Activated CD4-positive, alpha-beta memory T cell treated with anti-CD3 and anti-CD28 coated beads, Interleukin-2, amount 10 ng/mL, durations not matched to agents 7 days and 5 days (primary cell): ENCODE data around the gene MDM2. TPM values are rescaled to one million over a fixed set of nuclear protein-coding genes. Genes with fewer than 3 reads are reported as not detected.
"Not testable (repeated sequence)": the region's sequence is repeated elsewhere in the genome, so short reads cannot be mapped to it uniquely, and the experiment has no call there.

Source experiments
- CTCF ChIA-PET: fragments of 350-600 bp; sonication (Branson Sonifier 250); formaldehyde crosslinking; loops from one replicate; lab custom pipeline; 2021; ENCODE audit warnings: antibody characterized with exemption, inconsistent platforms; lab: Charles Lee
- POLR2A ChIA-PET: fragments of 350-600 bp; sonication (Branson Sonifier 250); formaldehyde crosslinking; loops from one replicate; lab custom pipeline; 2021; ENCODE audit warnings: antibody characterized with exemption; lab: Charles Lee
- DNase-seq: peaks from one replicate; pipeline ENCODE4 v3.0.0-alpha.2; 2020
- H3K27ac Mint-ChIP-seq: one replicate; pipeline ENCODE4 v1.8.0; 2021; ENCODE audit warnings: mild to moderate bottlenecking, mixed read lengths
- H3K27me3 Mint-ChIP-seq: one replicate; pipeline ENCODE4 v1.8.0; 2021; ENCODE audit warnings: mixed read lengths
- H3K36me3 Mint-ChIP-seq: one replicate; pipeline ENCODE4 v1.8.0; 2021; ENCODE audit warnings: low read depth, mixed read lengths
- H3K4me1 Mint-ChIP-seq: one replicate; pipeline ENCODE4 v1.8.0; 2021; ENCODE audit warnings: mixed read lengths
- H3K4me3 Mint-ChIP-seq: one replicate; pipeline ENCODE4 v1.8.0; 2021; ENCODE audit warnings: mild to moderate bottlenecking, mixed read lengths
- H3K9me3 Mint-ChIP-seq: one replicate; pipeline ENCODE4 v1.8.0; 2021; ENCODE audit warnings: mixed read lengths
- total RNA-seq, 2 experiments: library from RNA; stranded (reverse); gene quantifications; one replicate each; pipeline ENCODE4 v1.2.3, GENCODE V29; 2021

Gene MDM2
- total RNA-seq, 2 experiments from 2014 or later = 194 to 201 TPM

DNA sequence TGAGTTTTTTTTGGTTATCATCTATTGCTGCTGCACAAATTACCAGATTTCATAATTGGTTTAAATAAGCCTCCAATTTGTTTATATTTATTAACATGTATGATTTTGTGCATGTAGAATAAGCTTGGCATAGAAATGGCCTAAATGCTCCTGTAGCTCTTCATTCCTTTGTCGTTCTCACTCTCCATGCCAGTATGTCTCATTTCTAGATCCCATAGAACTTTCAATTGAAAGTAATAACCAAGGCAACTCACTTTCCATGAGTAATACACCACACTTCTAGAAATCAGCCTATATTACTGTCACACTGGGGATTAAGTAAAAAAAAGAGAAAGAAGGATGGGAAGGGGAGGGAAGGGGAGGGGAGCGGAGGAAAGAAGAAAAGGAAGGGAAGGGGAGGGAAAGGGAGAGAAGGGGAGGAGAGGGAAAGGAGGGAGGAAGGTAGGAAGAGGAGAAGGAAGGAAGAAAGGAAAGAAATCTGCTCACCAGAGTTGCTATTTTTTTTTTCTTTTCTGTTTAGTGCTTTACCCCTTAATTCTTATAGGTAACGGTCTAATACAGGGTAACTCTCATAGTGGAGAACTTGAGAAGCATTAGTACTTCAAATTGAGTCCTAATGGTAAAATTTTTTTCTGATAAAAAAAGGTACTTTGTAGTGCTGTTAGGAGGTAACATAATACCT is 45.6 kb downstream of the MDM2 start:
- H3K27ac Mint-ChIP-seq = no peak overlapping the region
- POLR2A ChIA-PET = interaction anchor here (0.9 kb wide), 1 partner anchor 9 kb away, joined by 6 read pairs; no protein-coding TSS in a partner anchor
- no peak for DNase-seq

DNA sequence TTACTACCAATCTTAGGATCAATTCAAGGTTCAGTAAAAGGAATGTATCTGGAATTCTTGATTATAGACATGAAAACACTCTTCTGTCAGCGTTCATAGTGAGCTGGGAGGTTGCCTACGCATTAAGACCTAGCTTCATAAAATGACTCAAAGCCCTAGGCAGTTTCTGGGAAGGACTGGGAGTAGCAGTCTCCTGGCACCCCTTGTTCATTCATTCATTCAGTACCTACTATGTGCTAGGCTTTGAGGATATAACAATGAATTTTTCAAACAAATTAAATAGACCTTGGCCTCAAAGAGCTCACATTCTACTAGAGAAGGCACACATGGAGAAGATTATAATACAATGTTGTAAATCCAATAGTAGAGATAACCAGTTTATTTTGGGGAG is 46.1 kb downstream of the MDM2 start:
- H3K27ac Mint-ChIP-seq = no peak overlapping the region
- CTCF ChIA-PET = interaction anchor here (1.0 kb wide), 1 partner anchor 24 kb away, joined by 3 read pairs; no protein-coding TSS in a partner anchor
- H3K4me1 Mint-ChIP-seq = no peaks in the 10 kb centered on the region
- no peak overlapping the region for H3K4me3 Mint-ChIP-seq
- POLR2A ChIA-PET = interaction anchor here (0.9 kb wide), 1 partner anchor 10 kb away, joined by 6 read pairs; no protein-coding TSS in a partner anchor
- no peak for DNase-seq
- H3K27me3 Mint-ChIP-seq = peaks cover 2% of the 10 kb centered on the region
- no peaks in the 10 kb centered on the region for H3K36me3 Mint-ChIP-seq
- no peaks in the 10 kb centered on the region for H3K9me3 Mint-ChIP-seq

More for the DNA sequence above, 45.6 kb downstream of the MDM2 start:
- Mint-ChIP-seq H3K9me3 (no peaks in the 10 kb centered on the region), H3K27me3 (peaks cover 2% of the 10 kb centered on the region), H3K4me3 (no peak overlapping the region), H3K36me3 (no peaks in the 10 kb centered on the region), H3K4me1 (no peaks in the 10 kb centered on the region)
- CTCF ChIA-PET = interaction anchor here (0.8 to 1.0 kb wide), 2 partner anchors 23 to 695 kb away, joined by 3 read pairs; no protein-coding TSS in a partner anchor

- no peaks in the 10 kb centered on the region for H3K4me1 Mint-ChIP-seq
- no peak for DNase-seq
These were observed 46.6 kb downstream of the MDM2 start for GRCh38 chr12:68854554-68854953.

GRCh38 chr12:68855111-68855510 is 47.1 kb downstream of the MDM2 start:
- no peaks in the 10 kb centered on the region for H3K36me3 Mint-ChIP-seq
- H3K4me1 Mint-ChIP-seq = no peaks in the 10 kb centered on the region
- DNase-seq = no peak
- no peak overlapping the region for H3K27ac Mint-ChIP-seq
- no peak overlapping the region for H3K4me3 Mint-ChIP-seq
- H3K9me3 Mint-ChIP-seq = no peaks in the 10 kb centered on the region
- H3K27me3 Mint-ChIP-seq = peaks cover 2% of the 10 kb centered on the region
- CTCF ChIA-PET = no interaction called here
- POLR2A ChIA-PET = no interaction called here

More at GRCh38 chr12:68854554-68854953, 46.6 kb downstream of the MDM2 start:
- ChIA-PET POLR2A (interaction anchor here (0.9 kb wide), 1 partner anchor 10 kb away, joined by 6 read pairs; no protein-coding TSS in a partner anchor), CTCF (interaction anchor here (1.0 kb wide), 1 partner anchor 24 kb away, joined by 3 read pairs; no protein-coding TSS in a partner anchor)
- Mint-ChIP-seq H3K36me3 (no peaks in the 10 kb centered on the region), H3K9me3 (no peaks in the 10 kb centered on the region), H3K27me3 (peaks cover 2% of the 10 kb centered on the region), H3K4me3 (no peak overlapping the region), H3K27ac (no peak overlapping the region)

DNA sequence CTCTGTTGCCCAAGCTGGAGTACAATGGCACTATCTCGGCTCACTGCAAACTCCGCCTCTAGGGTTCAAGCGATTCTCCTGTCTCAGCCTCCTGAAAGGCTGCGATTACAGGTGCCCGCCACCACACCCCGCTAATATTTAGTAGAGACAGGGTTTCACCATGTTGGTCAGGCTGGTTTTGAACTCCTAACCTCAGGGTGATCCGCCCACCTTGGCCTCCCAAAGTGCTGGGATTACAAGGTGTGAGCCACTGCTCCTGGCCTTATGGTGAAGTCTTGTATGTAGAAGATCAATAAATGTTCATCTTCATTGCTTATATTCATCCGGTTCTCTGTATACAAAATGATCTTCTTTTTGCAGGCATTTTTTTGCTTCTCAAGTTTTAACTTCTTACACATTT is 47.8 kb downstream of the MDM2 start:
- no peak for DNase-seq
- Mint-ChIP-seq H3K9me3 (no peaks in the 10 kb centered on the region), H3K4me3 (no peak overlapping the region), H3K27ac (no peak overlapping the region), H3K27me3 (peaks cover 2% of the 10 kb centered on the region), H3K36me3 (no peaks in the 10 kb centered on the region), H3K4me1 (no peaks in the 10 kb centered on the region)
- POLR2A ChIA-PET = no interaction called here
- CTCF ChIA-PET = no interaction called here

DNA sequence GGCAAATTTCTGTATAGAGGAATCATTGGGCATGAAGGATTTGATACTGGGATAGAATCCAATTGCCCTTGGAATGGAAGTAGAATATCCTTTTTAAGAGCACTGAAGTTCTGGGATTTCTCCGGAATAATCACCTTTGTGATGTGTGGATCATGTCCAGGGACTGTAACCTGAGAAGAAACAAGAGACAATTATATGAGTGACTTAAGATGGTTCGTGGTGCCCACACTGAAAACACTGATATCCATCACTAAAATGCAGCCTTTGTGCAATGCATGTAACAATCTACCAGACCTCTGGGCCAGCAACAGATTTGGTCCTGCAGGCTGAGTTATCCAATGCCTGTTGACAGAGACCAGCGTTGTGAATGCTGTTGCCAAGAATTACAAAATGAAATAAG is 48.5 kb downstream of the MDM2 start:
- Mint-ChIP-seq H3K36me3 (no peaks in the 10 kb centered on the region), H3K4me1 (no peaks in the 10 kb centered on the region), H3K27me3 (peaks cover 2% of the 10 kb centered on the region), H3K4me3 (no peak overlapping the region), H3K27ac (no peak overlapping the region), H3K9me3 (no peaks in the 10 kb centered on the region)
- POLR2A ChIA-PET = no interaction called here
- CTCF ChIA-PET = no interaction called here
- no peak for DNase-seq

GRCh38 chr12:68861890-68862289 is 53.9 kb downstream of the MDM2 start:
- no peaks in the 10 kb centered on the region for H3K9me3 Mint-ChIP-seq

DNA sequence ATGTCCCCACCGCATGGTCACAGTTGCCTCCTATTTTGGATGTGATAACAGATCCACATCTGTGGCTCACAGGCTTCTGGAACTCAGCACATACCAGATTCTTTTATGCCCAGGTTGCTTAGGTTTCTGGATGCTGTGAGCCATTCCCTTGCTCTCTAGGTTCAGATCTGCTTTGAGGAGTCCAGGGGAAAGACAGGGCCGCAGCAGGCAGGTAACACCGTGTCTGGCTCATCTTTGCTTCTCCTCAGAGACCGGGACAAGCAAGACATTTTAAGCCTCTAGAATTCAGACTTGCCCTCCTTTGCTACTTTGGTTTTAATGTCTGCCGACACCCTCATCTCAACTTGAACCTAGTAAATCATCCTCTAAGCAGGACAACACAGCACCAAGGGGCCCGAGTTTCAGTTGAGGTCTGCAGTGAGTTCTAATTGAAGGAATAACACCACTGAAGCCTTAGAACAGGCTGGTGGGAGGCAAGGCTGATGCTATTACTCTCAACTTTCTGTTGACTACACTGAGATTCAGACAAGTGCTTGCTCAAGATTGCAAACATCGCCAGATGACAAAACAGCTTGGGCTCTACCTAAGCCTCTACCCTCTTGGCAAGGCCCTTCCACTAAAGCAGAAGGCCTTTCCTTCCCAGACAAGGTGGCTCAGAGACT is 55.3 kb downstream of the MDM2 start:
- no peak overlapping the region for H3K27ac Mint-ChIP-seq
- no peak for DNase-seq
- CTCF ChIA-PET = interaction anchor here (1.1 kb wide), 1 partner anchor 211 kb away, joined by 3 read pairs; no protein-coding TSS in a partner anchor
- no peaks in the 10 kb centered on the region for H3K4me1 Mint-ChIP-seq
- H3K27me3 Mint-ChIP-seq = no peaks in the 10 kb centered on the region
- no peaks in the 10 kb centered on the region for H3K36me3 Mint-ChIP-seq
- H3K9me3 Mint-ChIP-seq = no peaks in the 10 kb centered on the region
- H3K4me3 Mint-ChIP-seq = no peak overlapping the region
- POLR2A ChIA-PET = no interaction called here

More at GRCh38 chr12:68861890-68862289, 53.9 kb downstream of the MDM2 start:
- Mint-ChIP-seq H3K27ac (no peak overlapping the region), H3K4me3 (no peak overlapping the region), H3K4me1 (no peaks in the 10 kb centered on the region), H3K27me3 (no peaks in the 10 kb centered on the region), H3K36me3 (no peaks in the 10 kb centered on the region)
- DNase-seq = no peak
- POLR2A ChIA-PET = no interaction called here
- CTCF ChIA-PET = no interaction called here

DNA sequence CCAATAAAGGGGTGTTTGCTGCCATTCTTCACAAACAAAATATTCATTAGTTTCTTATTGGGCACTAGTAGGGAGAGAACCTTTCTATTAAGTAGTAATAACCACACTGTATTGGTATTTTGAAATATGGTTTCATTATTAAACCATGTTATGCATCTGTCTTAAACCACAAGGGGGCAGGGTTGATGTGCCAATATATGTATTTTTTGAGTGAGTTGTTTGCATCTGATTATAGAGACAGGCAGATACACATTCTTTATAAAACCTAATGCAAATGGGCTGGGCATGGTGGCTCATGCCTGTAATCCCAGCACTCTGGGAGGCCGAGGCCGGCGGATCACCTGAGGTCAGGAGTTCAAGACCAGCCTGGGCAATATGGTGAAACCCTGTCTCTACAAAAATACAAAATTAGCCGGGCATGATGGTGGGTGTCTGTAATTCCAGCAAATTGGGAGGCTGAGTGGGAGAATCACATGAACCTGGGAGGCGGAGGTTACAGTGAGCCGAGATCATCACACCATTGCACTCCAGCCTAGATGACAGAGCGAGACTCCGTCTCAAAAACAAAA is 56.0 kb downstream of the MDM2 start:
- POLR2A ChIA-PET, H3K4me1 Mint-ChIP-seq, H3K9me3 Mint-ChIP-seq, H3K36me3 Mint-ChIP-seq, H3K27me3 Mint-ChIP-seq, DNase-seq, CTCF ChIA-PET, H3K4me3 Mint-ChIP-seq, H3K27ac Mint-ChIP-seq: not testable (repeated sequence)

- DNase-seq = no peak
- POLR2A ChIA-PET = no interaction called here
- Mint-ChIP-seq H3K27ac (no peak overlapping the region), H3K4me1 (no peaks in the 10 kb centered on the region), H3K27me3 (no peaks in the 10 kb centered on the region), H3K9me3 (no peaks in the 10 kb centered on the region), H3K4me3 (no peak overlapping the region), H3K36me3 (no peaks in the 10 kb centered on the region)
- CTCF ChIA-PET = interaction anchor here (1.1 kb wide), 1 partner anchor 13 kb away, joined by 3 read pairs; no protein-coding TSS in a partner anchor
These were observed 56.6 kb downstream of the MDM2 start for GRCh38 chr12:68864604-68865003.

DNA sequence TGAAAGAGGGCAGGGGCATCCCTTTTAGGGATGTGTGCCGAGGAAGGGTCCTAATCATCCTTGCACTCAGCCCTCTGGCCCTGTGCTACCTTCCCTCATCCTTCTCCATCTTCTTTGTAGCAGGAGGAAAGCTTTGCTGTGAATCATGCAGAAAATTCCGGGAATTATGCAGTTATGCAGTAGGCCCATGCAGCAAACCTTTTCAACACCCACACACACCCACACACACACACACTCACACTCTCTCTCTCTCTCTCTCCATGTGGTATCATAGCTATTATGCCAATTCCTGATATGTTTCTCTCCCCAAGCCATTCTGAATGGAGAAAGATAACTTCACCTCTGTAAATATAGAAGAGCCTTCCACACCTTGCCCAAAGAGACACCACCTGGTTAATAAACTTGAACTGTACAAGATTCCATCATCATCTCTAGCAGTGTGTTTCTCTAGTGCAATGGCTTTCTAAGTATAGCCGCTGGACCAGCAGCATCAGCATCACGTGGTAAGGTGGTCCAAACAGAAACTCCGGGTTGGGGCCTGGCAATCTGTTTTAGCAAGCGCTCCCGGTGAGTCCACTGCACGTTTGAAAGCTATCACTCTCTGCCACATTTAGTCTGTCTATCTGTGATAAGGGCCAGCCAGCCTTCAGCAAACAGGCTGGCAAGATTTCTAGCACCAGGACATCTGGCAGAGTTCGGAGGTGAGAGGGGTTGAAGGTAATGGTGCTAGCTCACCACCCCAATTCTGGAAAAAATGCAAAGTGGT is 57.6 kb downstream of the MDM2 start:
- H3K4me1 Mint-ChIP-seq = no peaks in the 10 kb centered on the region
- no peak for DNase-seq
- H3K36me3 Mint-ChIP-seq = no peaks in the 10 kb centered on the region
- no peak overlapping the region for H3K27ac Mint-ChIP-seq
- POLR2A ChIA-PET = no interaction called here
- no peaks in the 10 kb centered on the region for H3K27me3 Mint-ChIP-seq
- H3K4me3 Mint-ChIP-seq = no peak overlapping the region
- no peaks in the 10 kb centered on the region for H3K9me3 Mint-ChIP-seq
- CTCF ChIA-PET = interaction anchor here (1.1 to 1.5 kb wide), 2 partner anchors 11 to 14 kb away, joined by 3 to 5 read pairs; no protein-coding TSS in a partner anchor

GRCh38 chr12:68866950-68867349 is 59.0 kb downstream of the MDM2 start:
- Mint-ChIP-seq H3K4me1 (peaks cover 2% of the 10 kb centered on the region), H3K36me3 (no peaks in the 10 kb centered on the region), H3K27ac (no peak overlapping the region), H3K9me3 (no peaks in the 10 kb centered on the region), H3K27me3 (no peaks in the 10 kb centered on the region), H3K4me3 (no peak overlapping the region)
- CTCF ChIA-PET = interaction anchor here (1.0 to 1.5 kb wide), 2 partner anchors 10 to 203 kb away, joined by 4 to 5 read pairs; no protein-coding TSS in a partner anchor
- DNase-seq = no peak
- POLR2A ChIA-PET = interaction anchor here (1.2 kb wide), 1 partner anchor 19 kb away, joined by 3 read pairs; no protein-coding TSS in a partner anchor
